Measurements from ENCODE around the gene POU2F2.

Gene POU2F2

DNA sequence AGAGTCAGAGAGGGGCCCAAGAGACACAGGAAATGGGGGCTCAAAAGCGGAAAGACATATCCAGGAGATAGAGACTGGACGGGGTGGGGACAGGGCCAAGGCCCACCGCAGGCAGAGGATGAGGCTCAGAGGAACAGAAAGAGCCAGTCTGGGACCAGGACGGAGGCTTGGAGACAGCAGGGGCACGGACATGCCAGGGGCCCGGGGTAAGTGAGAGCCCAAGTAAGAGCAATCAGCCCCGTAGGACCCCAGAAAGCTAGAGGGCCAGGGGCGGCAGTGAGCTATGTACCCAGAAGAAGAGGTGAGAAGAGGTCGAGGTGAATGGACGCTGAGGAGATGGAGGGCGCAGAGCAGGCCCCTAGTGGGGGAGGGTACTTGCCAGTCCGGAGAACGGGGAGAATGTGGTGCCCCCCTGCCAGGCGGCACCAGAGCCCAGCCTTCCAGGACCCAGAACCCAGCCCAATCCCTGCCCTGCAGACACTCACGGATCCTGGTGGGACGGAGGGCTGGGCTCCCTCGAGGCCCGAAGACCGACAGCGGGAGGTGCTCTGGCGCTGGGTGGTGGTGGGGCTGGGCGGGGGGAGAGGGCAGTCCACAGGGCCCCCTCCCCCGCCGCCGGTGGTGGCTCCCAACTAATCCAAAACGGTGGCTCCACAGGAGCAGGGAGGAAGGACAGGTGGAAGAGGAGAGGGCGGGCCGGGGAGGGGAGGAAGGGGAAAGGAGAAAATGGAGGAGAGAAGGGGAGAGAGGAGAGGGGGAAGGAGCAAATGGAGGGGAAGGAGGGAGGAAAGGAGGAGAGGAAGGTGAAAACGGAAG lies 63.3 kb downstream of the POU2F2 start:
- TF ChIP-seq TCF4 (CRISPR knock-in tag; IDR thresholded peaks at IDR 0.05; ENCODE audit: borderline replicate concordance) (no peak), GLIS3 (CRISPR knock-in tag; IDR thresholded peaks at IDR 0.05) (no peak), ZNF565 (CRISPR knock-in tag; conservative IDR thresholded peaks at IDR 0.05; ENCODE audit: low read depth) (no peak), RARB (CRISPR knock-in tag; IDR thresholded peaks at IDR 0.05) (no peak), ZFP30 (CRISPR knock-in tag; IDR thresholded peaks at IDR 0.05) (no peak), ZFP3 (CRISPR knock-in tag; IDR thresholded peaks at IDR 0.05) (no peak), BACH2 (CRISPR knock-in tag; IDR thresholded peaks at IDR 0.05; ENCODE audit: borderline replicate concordance) (no peak), TOX (CRISPR knock-in tag; IDR thresholded peaks at IDR 0.05; ENCODE audit: borderline replicate concordance) (no peak), ZC3H10 (CRISPR knock-in tag; IDR thresholded peaks at IDR 0.05) (no peak), OSR1 (CRISPR knock-in tag; IDR thresholded peaks at IDR 0.05) (no peak), ESRRG (CRISPR knock-in tag; IDR thresholded peaks at IDR 0.05) (no peak), PPARA (CRISPR knock-in tag; IDR thresholded peaks at IDR 0.05; ENCODE audit: borderline replicate concordance) (no peak), CSDC2 (CRISPR knock-in tag; IDR thresholded peaks at IDR 0.05) (no peak), ISL1 (CRISPR knock-in tag; IDR thresholded peaks at IDR 0.05) (no peak)
- TF ChIP-seq, protein P1, sequence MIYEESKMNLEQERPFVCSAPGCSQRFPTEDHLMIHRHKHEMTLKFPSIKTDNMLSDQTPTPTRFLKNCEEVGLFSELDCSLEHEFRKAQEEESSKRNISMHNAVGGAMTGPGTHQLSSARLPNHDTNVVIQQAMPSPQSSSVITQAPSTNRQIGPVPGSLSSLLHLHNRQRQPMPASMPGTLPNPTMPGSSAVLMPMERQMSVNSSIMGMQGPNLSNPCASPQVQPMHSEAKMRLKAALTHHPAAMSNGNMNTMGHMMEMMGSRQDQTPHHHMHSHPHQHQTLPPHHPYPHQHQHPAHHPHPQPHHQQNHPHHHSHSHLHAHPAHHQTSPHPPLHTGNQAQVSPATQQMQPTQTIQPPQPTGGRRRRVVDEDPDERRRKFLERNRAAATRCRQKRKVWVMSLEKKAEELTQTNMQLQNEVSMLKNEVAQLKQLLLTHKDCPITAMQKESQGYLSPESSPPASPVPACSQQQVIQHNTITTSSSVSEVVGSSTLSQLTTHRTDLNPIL (CRISPR knock-in tag; IDR thresholded peaks at IDR 0.05; ENCODE audit: low read depth): no peak
- TF ChIP-seq, protein P2, sequence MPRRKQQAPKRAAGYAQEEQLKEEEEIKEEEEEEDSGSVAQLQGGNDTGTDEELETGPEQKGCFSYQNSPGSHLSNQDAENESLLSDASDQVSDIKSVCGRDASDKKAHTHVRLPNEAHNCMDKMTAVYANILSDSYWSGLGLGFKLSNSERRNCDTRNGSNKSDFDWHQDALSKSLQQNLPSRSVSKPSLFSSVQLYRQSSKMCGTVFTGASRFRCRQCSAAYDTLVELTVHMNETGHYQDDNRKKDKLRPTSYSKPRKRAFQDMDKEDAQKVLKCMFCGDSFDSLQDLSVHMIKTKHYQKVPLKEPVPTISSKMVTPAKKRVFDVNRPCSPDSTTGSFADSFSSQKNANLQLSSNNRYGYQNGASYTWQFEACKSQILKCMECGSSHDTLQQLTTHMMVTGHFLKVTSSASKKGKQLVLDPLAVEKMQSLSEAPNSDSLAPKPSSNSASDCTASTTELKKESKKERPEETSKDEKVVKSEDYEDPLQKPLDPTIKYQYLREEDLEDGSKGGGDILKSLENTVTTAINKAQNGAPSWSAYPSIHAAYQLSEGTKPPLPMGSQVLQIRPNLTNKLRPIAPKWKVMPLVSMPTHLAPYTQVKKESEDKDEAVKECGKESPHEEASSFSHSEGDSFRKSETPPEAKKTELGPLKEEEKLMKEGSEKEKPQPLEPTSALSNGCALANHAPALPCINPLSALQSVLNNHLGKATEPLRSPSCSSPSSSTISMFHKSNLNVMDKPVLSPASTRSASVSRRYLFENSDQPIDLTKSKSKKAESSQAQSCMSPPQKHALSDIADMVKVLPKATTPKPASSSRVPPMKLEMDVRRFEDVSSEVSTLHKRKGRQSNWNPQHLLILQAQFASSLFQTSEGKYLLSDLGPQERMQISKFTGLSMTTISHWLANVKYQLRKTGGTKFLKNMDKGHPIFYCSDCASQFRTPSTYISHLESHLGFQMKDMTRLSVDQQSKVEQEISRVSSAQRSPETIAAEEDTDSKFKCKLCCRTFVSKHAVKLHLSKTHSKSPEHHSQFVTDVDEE (CRISPR knock-in tag; IDR thresholded peaks at IDR 0.05): no peak
- TF ChIP-seq, protein P3, sequence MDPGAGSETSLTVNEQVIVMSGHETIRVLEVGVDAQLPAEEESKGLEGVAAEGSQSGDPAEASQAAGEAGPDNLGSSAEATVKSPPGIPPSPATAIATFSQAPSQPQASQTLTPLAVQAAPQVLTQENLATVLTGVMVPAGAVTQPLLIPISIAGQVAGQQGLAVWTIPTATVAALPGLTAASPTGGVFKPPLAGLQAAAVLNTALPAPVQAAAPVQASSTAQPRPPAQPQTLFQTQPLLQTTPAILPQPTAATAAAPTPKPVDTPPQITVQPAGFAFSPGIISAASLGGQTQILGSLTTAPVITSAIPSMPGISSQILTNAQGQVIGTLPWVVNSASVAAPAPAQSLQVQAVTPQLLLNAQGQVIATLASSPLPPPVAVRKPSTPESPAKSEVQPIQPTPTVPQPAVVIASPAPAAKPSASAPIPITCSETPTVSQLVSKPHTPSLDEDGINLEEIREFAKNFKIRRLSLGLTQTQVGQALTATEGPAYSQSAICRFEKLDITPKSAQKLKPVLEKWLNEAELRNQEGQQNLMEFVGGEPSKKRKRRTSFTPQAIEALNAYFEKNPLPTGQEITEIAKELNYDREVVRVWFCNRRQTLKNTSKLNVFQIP (CRISPR knock-in tag; IDR thresholded peaks at IDR 0.05; ENCODE audit: borderline replicate concordance, low read depth): no peak
- peak; percentile 9; the same call in 2 of the 3 replicates for ATAC-seq

DNA sequence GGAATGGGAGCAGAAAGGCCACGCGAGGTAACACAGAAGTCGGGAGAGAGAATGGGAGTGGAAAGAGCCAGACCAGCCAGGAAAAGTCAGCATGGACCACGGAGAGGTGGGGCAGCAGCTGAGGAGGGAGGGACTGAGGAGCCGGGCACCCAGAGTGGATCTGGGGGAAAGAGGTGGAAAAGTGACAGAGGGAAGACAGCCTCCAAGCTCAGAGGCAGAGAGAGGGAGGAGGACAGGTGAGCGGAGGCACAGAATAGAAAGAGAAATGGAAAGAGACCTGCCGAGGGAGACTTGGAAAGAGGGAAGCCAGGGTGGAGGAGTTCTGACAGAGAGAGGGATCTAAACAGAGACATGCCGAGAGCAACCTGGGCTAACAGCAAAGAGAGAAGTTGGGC lies 63.9 kb downstream of the POU2F2 start:
- peak; percentile 13; the same call in 2 of the 3 replicates for ATAC-seq
- no peak for TF ChIP-seq BACH2 (CRISPR knock-in tag; IDR thresholded peaks at IDR 0.05; ENCODE audit: borderline replicate concordance)
- TF ChIP-seq, protein P4, sequence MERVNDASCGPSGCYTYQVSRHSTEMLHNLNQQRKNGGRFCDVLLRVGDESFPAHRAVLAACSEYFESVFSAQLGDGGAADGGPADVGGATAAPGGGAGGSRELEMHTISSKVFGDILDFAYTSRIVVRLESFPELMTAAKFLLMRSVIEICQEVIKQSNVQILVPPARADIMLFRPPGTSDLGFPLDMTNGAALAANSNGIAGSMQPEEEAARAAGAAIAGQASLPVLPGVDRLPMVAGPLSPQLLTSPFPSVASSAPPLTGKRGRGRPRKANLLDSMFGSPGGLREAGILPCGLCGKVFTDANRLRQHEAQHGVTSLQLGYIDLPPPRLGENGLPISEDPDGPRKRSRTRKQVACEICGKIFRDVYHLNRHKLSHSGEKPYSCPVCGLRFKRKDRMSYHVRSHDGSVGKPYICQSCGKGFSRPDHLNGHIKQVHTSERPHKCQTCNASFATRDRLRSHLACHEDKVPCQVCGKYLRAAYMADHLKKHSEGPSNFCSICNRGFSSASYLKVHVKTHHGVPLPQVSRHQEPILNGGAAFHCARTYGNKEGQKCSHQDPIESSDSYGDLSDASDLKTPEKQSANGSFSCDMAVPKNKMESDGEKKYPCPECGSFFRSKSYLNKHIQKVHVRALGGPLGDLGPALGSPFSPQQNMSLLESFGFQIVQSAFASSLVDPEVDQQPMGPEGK (CRISPR knock-in tag; IDR thresholded peaks at IDR 0.05; ENCODE audit: borderline replicate concordance): no peak
- TF ChIP-seq SNAI2 (CRISPR knock-in tag; IDR thresholded peaks at IDR 0.05): no peak
- no peak for TF ChIP-seq ZFP3 (CRISPR knock-in tag; IDR thresholded peaks at IDR 0.05)
- TF ChIP-seq ZFP30 (CRISPR knock-in tag; IDR thresholded peaks at IDR 0.05): no peak

DNA sequence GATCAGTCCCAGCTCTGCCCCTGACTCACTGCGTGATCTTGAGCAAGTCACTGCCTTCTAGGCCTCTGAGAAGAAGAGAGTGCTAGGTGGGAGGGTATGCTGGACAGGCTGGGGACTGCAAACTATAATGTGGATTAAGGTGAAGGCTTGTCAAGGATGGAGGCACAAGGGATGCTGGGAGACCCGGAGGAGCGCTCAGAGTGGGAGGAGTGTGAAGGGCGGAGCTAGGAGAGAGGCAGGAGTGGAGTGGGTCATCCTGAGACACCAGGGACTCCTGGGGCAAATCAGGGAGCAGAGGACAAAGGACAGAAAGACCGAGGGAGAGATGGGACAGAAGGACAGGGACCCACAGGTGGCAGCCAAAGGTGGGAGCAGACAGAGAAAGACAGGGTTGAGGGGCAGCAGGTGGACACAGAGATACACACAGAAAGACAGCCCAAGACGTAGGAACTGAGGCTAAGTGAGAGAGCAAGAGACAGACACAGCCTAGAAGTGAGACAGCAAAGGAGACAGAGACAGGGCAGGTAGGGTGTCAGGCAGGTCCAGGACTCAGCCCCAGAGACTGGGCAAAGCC lies 64.8 kb downstream of the POU2F2 start:
- TF ChIP-seq ISL1 (CRISPR knock-in tag; IDR thresholded peaks at IDR 0.05) (no peak), ZNF8 (CRISPR knock-in tag; IDR thresholded peaks at IDR 0.05) (no peak), TOX (CRISPR knock-in tag; IDR thresholded peaks at IDR 0.05; ENCODE audit: borderline replicate concordance) (no peak), CSDC2 (CRISPR knock-in tag; IDR thresholded peaks at IDR 0.05) (no peak), ZC3H10 (CRISPR knock-in tag; IDR thresholded peaks at IDR 0.05) (no peak), OSR1 (CRISPR knock-in tag; IDR thresholded peaks at IDR 0.05) (no peak)
- TF ChIP-seq, protein P3 (CRISPR knock-in tag; IDR thresholded peaks at IDR 0.05; ENCODE audit: borderline replicate concordance, low read depth): no peak
- no peak for ATAC-seq
